AG04450 (cell line): ENCODE data around the gene ZNF728. TPM values are rescaled to one million over a fixed set of nuclear protein-coding genes. Genes with fewer than 3 reads are reported as not detected.

ENCODE experiments used
- CTCF ChIA-PET: fragments of 300-600, 350-600 bp; formaldehyde crosslinking; extraction: SDS; loops from one replicate; lab custom pipeline; 2022; ENCODE audit warnings: antibody characterized with exemption, inconsistent platforms; lab: Charles Lee
- POLR2A ChIA-PET: fragments of 350-600 bp; formaldehyde crosslinking; extraction: SDS; loops from one replicate; lab custom pipeline; 2021; ENCODE audit warnings: antibody characterized with exemption, inconsistent platforms; lab: Yijun Ruan, JAX
- DNase-seq: peaks from one replicate; pipeline ENCODE4 v3.0.0-alpha.2; 2011; ENCODE audit warnings: low read depth, low spot score
- H3K27ac ChIP-seq: one replicate; pipeline ENCODE4 v1.5.1; 2012; ENCODE audit warnings: low read depth, low read length, control low read depth
- H3K27me3 ChIP-seq: one replicate; pipeline ENCODE4 v1.6.0; 2012; ENCODE audit warnings: low read length; ENCODE audit not compliant: control insufficient read depth, insufficient read depth
- H3K4me3 ChIP-seq: 2 replicates; pipeline ENCODE4 v1.5.1; 2011; ENCODE audit warnings: mild to moderate bottlenecking, low read depth, low read length, control low read depth
- H3K9me3 ChIP-seq: 2 replicates; pipeline ENCODE4 v1.5.1; 2012; ENCODE audit warnings: low read length; ENCODE audit not compliant: control insufficient read depth, insufficient read depth
- polyA minus RNA-seq: library from RNA; depleted of rRNA, polyadenylated mRNA; stranded (reverse); fragments of >200 nt; gene quantifications from 2 replicates; pipeline ENCODE4 v1.2.3, GENCODE V29; 2011; rRNA and poly(A)+ RNA removed
- polyA plus RNA-seq: library from polyadenylated mRNA; depleted of rRNA; stranded (reverse); fragments of >200 nt; gene quantifications from 2 replicates; pipeline ENCODE4 v1.2.3, GENCODE V29; 2011; rRNA removed
- TF ChIP-seq, protein P1 (sequence below): IDR thresholded peaks from 2 replicates; pipeline ENCODE4 v1.5.1; 2011; ENCODE audit warnings: low read depth, low read length, control low read depth, inconsistent platforms

ZNF728 gene
- not detected in 2 replicates for polyA plus RNA-seq
- polyA minus RNA-seq: not detected in 2 replicates

DNA sequence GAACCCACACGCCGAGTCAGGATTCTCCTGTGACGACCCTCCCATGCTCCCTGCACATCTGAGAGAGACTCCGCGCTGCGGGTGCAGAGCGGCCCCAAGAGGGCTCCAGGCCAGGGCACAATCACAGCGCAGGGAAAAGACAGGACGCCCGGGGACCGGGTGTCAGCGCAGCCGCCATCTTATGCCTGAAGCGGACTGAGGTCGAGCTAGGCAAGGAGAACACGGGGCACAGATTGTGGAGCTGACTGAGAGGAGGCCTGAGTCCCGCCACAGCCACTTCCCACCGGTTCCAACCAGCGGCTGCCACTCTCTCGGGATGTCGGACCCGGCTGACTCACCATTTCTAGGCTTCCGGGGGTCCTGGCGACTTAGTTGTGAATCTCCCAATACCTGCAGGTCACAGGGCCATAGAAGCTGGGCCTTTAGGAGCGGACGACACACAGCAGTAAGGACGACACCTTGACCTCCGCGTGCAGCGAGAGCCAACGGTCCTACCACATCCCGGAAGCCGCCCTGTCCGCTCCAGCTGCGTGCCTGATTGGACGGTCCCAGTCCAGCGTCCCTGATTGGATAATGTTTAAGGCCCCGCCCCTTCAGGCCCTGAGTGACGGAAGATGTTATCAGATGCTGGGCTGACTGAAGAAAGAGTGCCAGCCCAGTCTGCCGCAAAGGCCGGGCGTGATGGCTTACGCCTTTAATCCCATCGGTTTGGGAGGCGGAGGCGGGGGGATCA lies at the start of gene ZNF728:
Gene ZNF728 (minus strand): TSS at position 487 of the 733 bp plus-strand sequence. CDS start 146 bp downstream, at position 341.
- H3K27ac ChIP-seq: no peak within 1 kb of the TSS
- no peak within 1 kb of the TSS for H3K4me3 ChIP-seq
- POLR2A ChIA-PET: no interaction called here
- peaks cover 36% of the 10 kb centered on the region for H3K9me3 ChIP-seq
- TF ChIP-seq, protein P1, sequence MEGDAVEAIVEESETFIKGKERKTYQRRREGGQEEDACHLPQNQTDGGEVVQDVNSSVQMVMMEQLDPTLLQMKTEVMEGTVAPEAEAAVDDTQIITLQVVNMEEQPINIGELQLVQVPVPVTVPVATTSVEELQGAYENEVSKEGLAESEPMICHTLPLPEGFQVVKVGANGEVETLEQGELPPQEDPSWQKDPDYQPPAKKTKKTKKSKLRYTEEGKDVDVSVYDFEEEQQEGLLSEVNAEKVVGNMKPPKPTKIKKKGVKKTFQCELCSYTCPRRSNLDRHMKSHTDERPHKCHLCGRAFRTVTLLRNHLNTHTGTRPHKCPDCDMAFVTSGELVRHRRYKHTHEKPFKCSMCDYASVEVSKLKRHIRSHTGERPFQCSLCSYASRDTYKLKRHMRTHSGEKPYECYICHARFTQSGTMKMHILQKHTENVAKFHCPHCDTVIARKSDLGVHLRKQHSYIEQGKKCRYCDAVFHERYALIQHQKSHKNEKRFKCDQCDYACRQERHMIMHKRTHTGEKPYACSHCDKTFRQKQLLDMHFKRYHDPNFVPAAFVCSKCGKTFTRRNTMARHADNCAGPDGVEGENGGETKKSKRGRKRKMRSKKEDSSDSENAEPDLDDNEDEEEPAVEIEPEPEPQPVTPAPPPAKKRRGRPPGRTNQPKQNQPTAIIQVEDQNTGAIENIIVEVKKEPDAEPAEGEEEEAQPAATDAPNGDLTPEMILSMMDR: no peak
- CTCF ChIA-PET: no interaction called here
- no peaks in the 10 kb centered on the region for H3K27me3 ChIP-seq
- DNase-seq: no peak

DNA sequence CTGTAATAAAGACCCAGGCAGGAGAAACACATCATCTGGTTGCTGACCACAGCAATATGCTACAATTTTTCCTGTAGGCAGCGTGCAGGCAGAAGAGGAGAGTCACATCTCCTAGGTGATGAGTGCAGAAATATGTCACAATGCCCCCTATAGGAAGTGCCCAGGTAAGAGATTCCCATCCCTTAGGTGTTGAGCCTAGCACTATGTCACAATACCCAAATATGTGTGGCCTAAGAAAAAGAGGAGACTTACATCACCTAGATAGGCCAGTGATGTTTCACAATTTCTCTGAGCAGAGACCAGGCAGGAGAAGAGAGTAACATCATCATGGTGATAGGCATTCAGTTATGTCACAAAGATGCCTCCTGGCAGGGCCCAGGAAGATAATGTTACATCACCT lies 49.4 kb upstream of the ZNF728 start:
- CTCF ChIA-PET: no interaction called here
- TF ChIP-seq, protein P1: no peak
- no peak overlapping the region for H3K27ac ChIP-seq
- peaks cover 14% of the 10 kb centered on the region; the same call in 1 of the 2 replicates for H3K9me3 ChIP-seq
- no peaks in the 10 kb centered on the region for H3K27me3 ChIP-seq
- DNase-seq: no peak
- POLR2A ChIA-PET: no interaction called here
- no peak overlapping the region for H3K4me3 ChIP-seq

DNA sequence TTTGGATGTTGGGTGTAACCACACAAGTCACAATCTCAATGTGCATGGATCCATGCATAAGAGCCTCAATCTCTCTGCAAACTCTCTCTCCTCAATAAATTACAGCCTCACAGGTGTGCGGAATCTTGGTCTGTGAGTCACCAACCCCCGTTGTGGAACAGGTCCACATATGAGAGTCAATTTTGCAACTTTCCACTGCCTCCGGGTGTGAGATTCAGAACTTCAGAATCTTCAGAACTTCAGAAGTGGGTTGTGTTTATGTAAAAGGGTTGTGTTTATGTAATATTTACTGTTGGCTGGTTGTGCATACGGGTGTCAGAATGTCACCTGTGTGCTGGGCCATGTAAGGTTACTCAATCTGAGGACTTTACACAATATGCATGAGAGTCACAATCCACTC lies 46.3 kb upstream of the ZNF728 start:
- TF ChIP-seq, protein P1: no peak
- POLR2A ChIA-PET: no interaction called here
- Histone ChIP-seq H3K27ac (no peak overlapping the region), H3K27me3 (no peaks in the 10 kb centered on the region), H3K9me3 (peaks cover 19% of the 10 kb centered on the region; the same call in 1 of the 2 replicates), H3K4me3 (no peak overlapping the region)
- CTCF ChIA-PET: no interaction called here
- DNase-seq: no peak

DNA sequence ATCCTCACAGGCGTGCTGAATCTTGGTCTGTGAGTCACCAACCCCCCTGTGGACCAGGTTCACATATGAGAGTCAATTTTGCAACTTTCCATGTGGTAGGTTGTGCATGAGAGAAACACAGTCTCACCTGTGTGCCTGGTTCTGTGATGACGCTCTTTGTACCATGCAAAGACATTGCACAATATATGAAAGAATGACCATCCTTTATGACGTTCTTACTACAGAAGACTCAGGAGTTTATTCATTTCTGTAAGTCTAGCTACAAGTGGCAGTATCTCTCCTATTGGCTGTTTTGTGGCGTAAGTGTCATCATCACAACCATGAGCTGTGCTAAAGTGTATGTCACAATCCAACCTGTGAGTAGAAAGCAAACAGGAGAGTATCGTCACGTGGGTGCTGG lies 43.8 kb upstream of the ZNF728 start:
- Histone ChIP-seq H3K9me3 (peaks cover 20% of the 10 kb centered on the region; the same call in 1 of the 2 replicates), H3K4me3 (no peak overlapping the region), H3K27ac (no peak overlapping the region), H3K27me3 (no peaks in the 10 kb centered on the region)
- DNase-seq: no peak
- POLR2A ChIA-PET: no interaction called here
- TF ChIP-seq, protein P1: no peak
- CTCF ChIA-PET: no interaction called here

DNA sequence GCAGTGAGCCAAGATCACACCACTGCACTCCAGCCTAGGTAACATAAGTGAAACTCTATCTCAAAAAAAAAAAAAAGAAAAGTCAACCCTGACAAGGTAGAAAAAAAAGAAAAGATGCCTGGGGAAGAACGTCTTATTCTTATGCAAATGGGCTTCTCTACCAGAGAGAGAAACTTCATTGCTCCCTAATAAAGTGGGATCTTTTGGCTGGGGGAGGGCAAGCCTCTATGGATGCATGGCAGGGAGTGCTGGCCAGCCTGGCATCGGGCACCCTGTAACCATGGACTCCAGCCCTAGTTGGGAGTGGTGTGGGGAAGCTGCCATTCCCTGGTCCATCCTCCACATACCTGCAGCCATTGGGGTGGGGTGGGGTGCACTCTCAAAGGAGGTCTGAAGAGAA lies 30.7 kb upstream of the ZNF728 start:
- no peak overlapping the region for H3K4me3 ChIP-seq
- H3K27ac ChIP-seq: no peak overlapping the region
- POLR2A ChIA-PET: no interaction called here
- TF ChIP-seq, protein P1: no peak
- H3K9me3 ChIP-seq: peaks cover 29% of the 10 kb centered on the region
- no peaks in the 10 kb centered on the region for H3K27me3 ChIP-seq
- CTCF ChIA-PET: no interaction called here
- no peak for DNase-seq
